ENCODE results near the gene ST7. TPM values are rescaled to one million over a fixed set of nuclear protein-coding genes. Genes with fewer than 3 reads are reported as not detected.

Gene ST7
- total and polyA plus RNA-seq, 2 donors (not counting 3 experiments of a cell fraction or from before 2014, with no cell fraction given): 18.6 to 24.9 TPM

DNA sequence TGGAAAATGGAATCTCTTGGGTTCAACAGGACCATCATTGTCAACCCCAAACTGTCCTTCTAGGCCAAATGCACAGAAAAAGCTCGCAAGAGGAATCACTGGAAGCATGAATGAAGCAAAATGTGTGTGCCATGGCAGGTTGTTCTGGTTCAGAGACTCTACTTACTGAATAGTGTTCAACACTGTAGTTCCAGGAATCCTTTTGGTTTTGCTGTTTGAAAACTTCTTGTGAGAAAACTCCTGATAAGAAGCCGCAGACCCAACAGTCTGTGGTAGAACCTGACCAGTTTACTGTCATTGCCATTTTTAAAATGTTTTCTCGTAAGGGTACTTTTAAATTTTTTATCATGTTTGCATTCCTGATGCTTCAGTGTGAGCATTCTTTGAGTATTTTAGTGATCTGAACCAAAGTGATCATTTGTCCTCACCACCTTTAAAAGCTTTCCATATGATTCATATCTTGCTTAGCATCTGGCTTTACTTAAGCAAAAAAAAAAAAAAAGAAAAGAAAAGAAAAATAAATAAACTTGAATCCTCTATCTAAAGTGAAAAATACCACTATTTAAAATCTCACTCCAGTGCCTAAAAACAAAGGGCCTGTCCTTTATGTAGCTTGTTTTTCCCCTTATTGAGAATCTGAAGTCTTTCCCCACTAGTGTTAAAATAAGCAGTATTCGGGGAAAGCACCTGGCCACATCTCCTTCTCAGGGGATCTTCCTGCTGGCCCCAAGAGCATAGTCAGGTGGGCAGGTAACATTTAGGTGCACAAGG, 277.2 kb downstream of the ST7 start:
- intact Hi-C loops (cut with micrococcal nuclease): no loop called here
- no peaks in the 10 kb centered on the region for H3K36me3 ChIP-seq (ENCODE audit: control insufficient read depth in 2 of 2, extremely low read depth in 1 of 2, insufficient read depth in 2 of 2, low read length in 2 of 2)
- H3K9me3 ChIP-seq (replicated peaks; ENCODE audit: control insufficient read depth, insufficient read depth, low read length): no peaks in the 10 kb centered on the region
- H3K4me2 ChIP-seq (ENCODE audit: insufficient read depth, low read length): no peak overlapping the region
- no peak for FAIRE-seq
- H2AFZ ChIP-seq (ENCODE audit: low read depth, low read length): no peak overlapping the region
- ChIA-PET CTCF (interaction anchor here (3.2 kb wide), 1 partner anchor 17 kb away, joined by 14 read pairs; no protein-coding TSS in a partner anchor), POLR2A (interaction anchor here (0.7 kb wide), 1 partner anchor 14 kb away, joined by 11 read pairs; no protein-coding TSS in a partner anchor)
- H3K9ac ChIP-seq (replicated peaks; ENCODE audit: extremely low read depth, insufficient read depth, low read length): no peak overlapping the region
- DNase-seq (ENCODE audit: low read depth, low spot score): no peak
- no peaks in the 10 kb centered on the region for H4K20me1 ChIP-seq (replicated peaks; ENCODE audit: control insufficient read depth, extremely low read depth, insufficient read depth, low read length)
- no peak for TF ChIP-seq FOS (IDR thresholded peaks at IDR 0.05; ENCODE audit: borderline replicate concordance, insufficient read depth, low read length)
- TF ChIP-seq, protein P1, sequence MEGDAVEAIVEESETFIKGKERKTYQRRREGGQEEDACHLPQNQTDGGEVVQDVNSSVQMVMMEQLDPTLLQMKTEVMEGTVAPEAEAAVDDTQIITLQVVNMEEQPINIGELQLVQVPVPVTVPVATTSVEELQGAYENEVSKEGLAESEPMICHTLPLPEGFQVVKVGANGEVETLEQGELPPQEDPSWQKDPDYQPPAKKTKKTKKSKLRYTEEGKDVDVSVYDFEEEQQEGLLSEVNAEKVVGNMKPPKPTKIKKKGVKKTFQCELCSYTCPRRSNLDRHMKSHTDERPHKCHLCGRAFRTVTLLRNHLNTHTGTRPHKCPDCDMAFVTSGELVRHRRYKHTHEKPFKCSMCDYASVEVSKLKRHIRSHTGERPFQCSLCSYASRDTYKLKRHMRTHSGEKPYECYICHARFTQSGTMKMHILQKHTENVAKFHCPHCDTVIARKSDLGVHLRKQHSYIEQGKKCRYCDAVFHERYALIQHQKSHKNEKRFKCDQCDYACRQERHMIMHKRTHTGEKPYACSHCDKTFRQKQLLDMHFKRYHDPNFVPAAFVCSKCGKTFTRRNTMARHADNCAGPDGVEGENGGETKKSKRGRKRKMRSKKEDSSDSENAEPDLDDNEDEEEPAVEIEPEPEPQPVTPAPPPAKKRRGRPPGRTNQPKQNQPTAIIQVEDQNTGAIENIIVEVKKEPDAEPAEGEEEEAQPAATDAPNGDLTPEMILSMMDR (IDR thresholded peaks at IDR 0.05; ENCODE audit: extremely low read depth in 1 of 2, insufficient read depth in 1 of 2, low read depth in 1 of 2, low read length in 2 of 2): no peak
- TF ChIP-seq GATA2 (IDR thresholded peaks at IDR 0.05; ENCODE audit: insufficient read depth, insufficient read length, low read depth, low read length): no peak
- TF ChIP-seq POLR2A (IDR thresholded peaks at IDR 0.05; ENCODE audit: low read depth, low read length): no peak
- TF ChIP-seq EZH2 (IDR thresholded peaks at IDR 0.05; ENCODE audit: borderline replicate concordance, low read depth, low read length, severe bottlenecking): no peak
- no peak for TF ChIP-seq MYC (IDR thresholded peaks at IDR 0.05; ENCODE audit: low read depth, low read length)
- no peak for TF ChIP-seq POLR2AphosphoS5 (IDR thresholded peaks at IDR 0.05; ENCODE audit: insufficient read depth, low read depth, low read length)
- TF ChIP-seq, protein P2, sequence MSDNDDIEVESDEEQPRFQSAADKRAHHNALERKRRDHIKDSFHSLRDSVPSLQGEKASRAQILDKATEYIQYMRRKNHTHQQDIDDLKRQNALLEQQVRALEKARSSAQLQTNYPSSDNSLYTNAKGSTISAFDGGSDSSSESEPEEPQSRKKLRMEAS (IDR thresholded peaks at IDR 0.05; ENCODE audit: insufficient read depth, insufficient read length): no peak
- TF ChIP-seq JUN (IDR thresholded peaks at IDR 0.05; ENCODE audit: borderline replicate concordance, insufficient read depth, insufficient read length, low read depth): no peak
- no peaks in the 10 kb centered on the region for H3K27me3 ChIP-seq (ENCODE audit: control insufficient read depth in 2 of 2, insufficient read depth in 2 of 2, low read length in 2 of 2)
- H3K79me2 ChIP-seq (ENCODE audit: control insufficient read depth, insufficient read depth, low read length): no peaks in the 10 kb centered on the region
- BruUV-seq (replicated peaks): no TSS peak
- no peak overlapping the region for H3K4me3 ChIP-seq (replicated peaks in 1 of 3; ENCODE audit: insufficient read depth in 1 of 3, low read depth in 1 of 3, low read length in 3 of 3)
- no peak overlapping the region for H3K27ac ChIP-seq (ENCODE audit: insufficient read depth, low read depth, low read length)
- dilution Hi-C loops (cut with MboI; ENCODE audit: extremely low pct_ligation_motif_present, low sequenced_read_pairs): no loop called here
- H3K4me1 ChIP-seq (ENCODE audit: control insufficient read depth, extremely low read depth, insufficient read depth, low read length): no peaks in the 10 kb centered on the region
- no peaks in the 10 kb centered on the region for H3K9me1 ChIP-seq (replicated peaks; ENCODE audit: control insufficient read depth, extremely low read depth, insufficient read depth, low read length)

Measured in endothelial cell of umbilical vein (primary cell).